Body of pancreas (tissue), 4 donors: ENCODE results near the gene RASGRF2. TPM values are rescaled to one million over a fixed set of nuclear protein-coding genes. Genes with fewer than 3 reads are reported as not detected.

Experiments
- ATAC-seq: fragments of 150-250 bp; one replicate; pipeline ENCODE4 v1.9.1; 2016
- DNase-seq, 4 donors: peaks; one replicate each; pipeline ENCODE4 v3.0.0-alpha.2; 2019
- H3K27ac ChIP-seq, 4 donors: fragments of 200-600 bp; sonication (generic); 1 replicate in 3 of 4; 2 replicates in 1 of 4; pipeline versions ENCODE4 v1.5.1 to v1.6.1; 2016 to 2019; ENCODE audit warnings: mild to moderate bottlenecking in 1 of 4, mixed read lengths in 1 of 4, moderate library complexity in 1 of 4
- H3K27me3 ChIP-seq, 2 donors: fragments of 200-600 bp; sonication (generic); one replicate each; pipeline ENCODE4 v1.6.0; 2016; ENCODE audit warnings: mild to moderate bottlenecking in 1 of 2
- H3K36me3 ChIP-seq, 2 donors: fragments of 200-600 bp; sonication (generic); replicated peaks in 1 of 2; 2 replicates each; pipeline ENCODE4 v1.5.1; 2016; ENCODE audit warnings: low read depth in 2 of 2; ENCODE audit not compliant: insufficient read depth in 1 of 2
- H3K4me1 ChIP-seq: fragments of 200-600 bp; sonication (generic); one replicate; pipeline ENCODE4 v1.6.0; 2016
- H3K4me3 ChIP-seq, 2 donors: fragments of 200-600 bp; sonication (generic); 1 replicate in 1 of 2; 2 replicates in 1 of 2; pipeline ENCODE4 v1.5.1; 2016 to 2019
- H3K9me3 ChIP-seq, 3 donors: fragments of 200-600 bp; sonication (generic); 1 replicate in 2 of 3; 2 replicates in 1 of 3; pipeline ENCODE4 v1.5.1; 2016
- POLR2A ChIP-seq, 3 donors: fragments of 450-650 bp; IDR thresholded peaks; one replicate each; pipeline ENCODE4 v1.6.1; 2016; ENCODE audit warnings: antibody characterized with exemption in 3 of 3, mild to moderate bottlenecking in 2 of 3
- WGBS, 2 donors: methylation state at CpG; one replicate each; pipeline ENCODE4 v1.1.5; 2017; 5-methylcytosine and 5-hydroxymethylcytosine counted together
- intact Hi-C: fragments of 100-400 bp; cut with DNase I; formaldehyde crosslinking; loops from one replicate; pipeline ENCODE4 v1.15.1; 2023
- total RNA-seq, 2 donors: library from RNA; depleted of rRNA; stranded (reverse); fragments of >200 nt; gene quantifications; one replicate each; pipeline ENCODE4 v1.1.0, GENCODE V29; 2016
- TF ChIP-seq, protein P1 (sequence below), 7 experiments: fragments of 450-650 bp in 4 of 7; fragments of 200-600 bp in 3 of 7; sonication (generic) in 3 of 7; IDR thresholded peaks; one replicate each; pipeline ENCODE4 v1.5.1; 2016 to 2019; ENCODE audit warnings: antibody characterized with exemption in 7 of 7

Gene RASGRF2
- total RNA-seq, 2 donors from 2014 or later, result 1.6 to 3.6 TPM

DNA sequence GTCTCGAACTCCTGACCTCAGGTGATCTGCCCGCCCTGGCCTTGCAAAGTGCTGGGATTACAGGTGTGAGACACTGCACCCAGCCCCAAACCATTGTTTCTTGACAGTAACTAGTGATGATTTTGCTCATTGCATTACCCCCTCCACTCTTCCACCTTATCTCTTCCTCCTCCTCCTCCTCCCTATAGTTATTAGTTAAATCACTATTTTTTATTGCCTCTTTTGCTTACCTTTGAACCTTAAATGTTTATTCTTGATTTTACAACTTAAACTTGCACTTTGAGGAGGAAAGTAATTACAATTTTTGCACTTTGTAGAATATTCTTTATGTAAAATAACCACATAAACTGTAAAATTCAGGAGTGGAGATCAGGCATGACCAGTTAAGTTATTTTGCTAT lies 35.7 kb downstream of the RASGRF2 start:
- TF ChIP-seq, protein P1, sequence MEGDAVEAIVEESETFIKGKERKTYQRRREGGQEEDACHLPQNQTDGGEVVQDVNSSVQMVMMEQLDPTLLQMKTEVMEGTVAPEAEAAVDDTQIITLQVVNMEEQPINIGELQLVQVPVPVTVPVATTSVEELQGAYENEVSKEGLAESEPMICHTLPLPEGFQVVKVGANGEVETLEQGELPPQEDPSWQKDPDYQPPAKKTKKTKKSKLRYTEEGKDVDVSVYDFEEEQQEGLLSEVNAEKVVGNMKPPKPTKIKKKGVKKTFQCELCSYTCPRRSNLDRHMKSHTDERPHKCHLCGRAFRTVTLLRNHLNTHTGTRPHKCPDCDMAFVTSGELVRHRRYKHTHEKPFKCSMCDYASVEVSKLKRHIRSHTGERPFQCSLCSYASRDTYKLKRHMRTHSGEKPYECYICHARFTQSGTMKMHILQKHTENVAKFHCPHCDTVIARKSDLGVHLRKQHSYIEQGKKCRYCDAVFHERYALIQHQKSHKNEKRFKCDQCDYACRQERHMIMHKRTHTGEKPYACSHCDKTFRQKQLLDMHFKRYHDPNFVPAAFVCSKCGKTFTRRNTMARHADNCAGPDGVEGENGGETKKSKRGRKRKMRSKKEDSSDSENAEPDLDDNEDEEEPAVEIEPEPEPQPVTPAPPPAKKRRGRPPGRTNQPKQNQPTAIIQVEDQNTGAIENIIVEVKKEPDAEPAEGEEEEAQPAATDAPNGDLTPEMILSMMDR (IDR thresholded peaks at IDR 0.05), result no peak
- TF ChIP-seq POLR2A (IDR thresholded peaks at IDR 0.05), result no peak
- Histone ChIP-seq H3K4me1 (no peaks in the 10 kb centered on the region), H3K36me3 (no peaks in the 10 kb centered on the region), H3K9me3 (no peaks in the 10 kb centered on the region), H3K4me3 (no peak overlapping the region), H3K27ac (no peak overlapping the region), H3K27me3 (no peaks in the 10 kb centered on the region)
- intact Hi-C loops, result no loop called here
- no peak for ATAC-seq
- no peak for DNase-seq
- WGBS, 2 donors, result 91 to 100% methylated on average over 2 of the region's 2 CpGs

DNA sequence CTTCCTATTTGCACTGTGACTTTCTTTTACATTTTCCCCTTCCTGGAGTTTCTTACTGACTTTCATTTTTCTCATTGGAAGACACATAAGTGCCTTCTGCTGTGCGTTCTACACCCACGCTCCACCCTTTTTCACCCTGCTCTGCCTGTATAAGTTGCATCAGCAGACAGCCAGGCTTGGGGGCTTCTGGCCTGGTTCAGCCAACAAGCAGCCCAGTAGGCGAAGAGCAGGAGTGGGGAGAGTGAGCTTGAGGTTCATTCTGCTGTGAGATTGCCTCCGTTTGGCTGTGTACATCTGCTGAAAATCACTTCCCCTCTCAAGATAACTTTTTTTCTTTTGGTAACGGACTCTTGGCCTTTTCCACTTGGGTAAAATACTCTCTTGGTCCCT lies 38.4 kb downstream of the RASGRF2 start:
- WGBS, 2 donors, result 49 to 67% methylated on average over 5 of the region's 5 CpGs
- H3K27me3 ChIP-seq, result no peaks in the 10 kb centered on the region
- H3K36me3 ChIP-seq, result no peaks in the 10 kb centered on the region
- DNase-seq (no peak), ATAC-seq (no peak)
- H3K27ac ChIP-seq, result no peak overlapping the region
- intact Hi-C loops, result no loop called here
- TF ChIP-seq, protein P1 (IDR thresholded peaks at IDR 0.05), result no peak
- TF ChIP-seq POLR2A (IDR thresholded peaks at IDR 0.05), result no peak
- H3K4me1 ChIP-seq, result no peaks in the 10 kb centered on the region
- H3K4me3 ChIP-seq, result no peak overlapping the region
- H3K9me3 ChIP-seq, result no peaks in the 10 kb centered on the region

DNA sequence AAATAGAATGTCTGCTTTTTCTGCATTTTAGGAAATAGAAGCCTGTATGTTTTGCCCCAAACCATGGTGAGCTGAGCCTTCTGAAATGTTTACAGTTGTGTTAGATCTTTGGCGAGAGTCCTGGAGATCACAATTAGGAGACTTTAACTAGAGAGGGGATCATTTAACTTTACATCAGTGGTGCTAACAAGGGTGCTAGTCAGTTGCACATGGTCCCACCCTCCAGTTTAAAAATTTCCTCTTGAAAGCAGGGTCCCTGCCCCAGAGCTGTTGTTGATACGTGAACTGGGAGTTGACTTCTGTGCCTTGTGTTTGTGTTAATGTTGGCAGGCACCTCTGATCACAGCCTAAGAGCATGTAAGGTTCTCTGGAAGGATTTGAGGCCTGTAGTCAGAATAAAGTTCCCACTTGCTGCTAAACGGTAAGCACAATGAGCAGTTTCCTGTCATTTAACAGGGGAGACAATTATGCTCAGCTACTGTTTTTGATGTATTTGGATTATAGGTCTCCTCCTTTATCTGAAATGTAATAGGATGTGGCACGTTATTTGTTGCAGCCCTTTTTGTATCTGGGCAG lies 43.7 kb downstream of the RASGRF2 start:
- no peak overlapping the region for H3K27ac ChIP-seq
- H3K9me3 ChIP-seq, result no peaks in the 10 kb centered on the region
- TF ChIP-seq, protein P1 (IDR thresholded peaks at IDR 0.05), result no peak
- TF ChIP-seq POLR2A (IDR thresholded peaks at IDR 0.05), result no peak
- ATAC-seq, result no peak
- H3K4me1 ChIP-seq, result no peaks in the 10 kb centered on the region
- H3K36me3 ChIP-seq, result no peaks in the 10 kb centered on the region
- intact Hi-C loops, result no loop called here
- WGBS, 2 donors, result 65 to 72% methylated on average over 4 of the region's 4 CpGs
- DNase-seq, result no peak
- H3K4me3 ChIP-seq, result no peak overlapping the region
- no peaks in the 10 kb centered on the region for H3K27me3 ChIP-seq

DNA sequence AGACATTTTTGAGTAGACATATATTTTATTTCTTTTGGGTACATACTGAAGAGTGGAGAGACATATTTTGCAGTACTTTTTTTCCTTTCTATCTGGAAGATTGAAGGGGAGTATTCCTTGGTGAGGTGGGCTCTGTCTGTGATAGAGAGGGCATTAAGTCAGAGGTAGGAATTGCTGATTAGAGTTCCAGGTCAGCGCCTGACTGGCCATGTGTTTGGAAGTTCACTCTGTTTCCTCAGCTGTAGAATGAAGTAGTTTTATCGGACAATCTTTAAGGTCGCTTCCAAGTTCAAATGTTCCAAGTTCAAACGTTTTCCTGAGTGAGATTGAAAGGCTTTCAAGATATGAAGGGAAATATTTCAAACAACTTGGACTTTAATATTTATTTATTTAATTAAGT lies 45.5 kb downstream of the RASGRF2 start:
- Histone ChIP-seq H3K27me3 (no peaks in the 10 kb centered on the region), H3K4me3 (no peak overlapping the region), H3K4me1 (no peaks in the 10 kb centered on the region), H3K9me3 (no peaks in the 10 kb centered on the region), H3K36me3 (no peaks in the 10 kb centered on the region), H3K27ac (no peak overlapping the region)
- intact Hi-C loops, result no loop called here
- DNase-seq (no peak), ATAC-seq (no peak)
- TF ChIP-seq POLR2A (IDR thresholded peaks at IDR 0.05), result no peak
- TF ChIP-seq, protein P1 (IDR thresholded peaks at IDR 0.05), result no peak
- 54 to 65% methylated on average over 4 of the region's 4 CpGs for WGBS, 2 donors

DNA sequence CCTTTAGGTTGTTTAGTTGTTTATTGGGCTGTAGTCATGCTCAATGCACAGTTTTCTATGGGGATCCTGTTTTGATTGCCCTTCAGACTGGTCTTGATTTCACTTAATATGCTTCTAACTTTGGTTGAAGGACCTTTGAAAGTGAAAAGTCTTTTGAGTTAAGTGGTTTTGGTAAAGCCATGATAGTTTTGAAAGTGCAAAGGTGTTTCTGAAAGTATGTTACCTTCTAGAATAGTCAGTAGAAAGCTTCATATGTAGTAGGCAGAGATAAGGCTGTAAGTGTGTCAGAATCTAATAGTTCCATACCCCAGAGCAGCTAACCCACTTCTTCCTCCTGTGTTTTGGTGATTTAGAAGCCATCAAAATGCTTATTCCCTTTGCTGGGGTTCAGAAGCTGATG lies 46.1 kb downstream of the RASGRF2 start:
- TF ChIP-seq, protein P1 (IDR thresholded peaks at IDR 0.05), result no peak
- H3K4me3 ChIP-seq, result no peak overlapping the region
- intact Hi-C loops, result no loop called here

More for the DNA sequence above, 46.1 kb downstream of the RASGRF2 start:
- ATAC-seq (no peak), DNase-seq (no peak)
- Histone ChIP-seq H3K9me3 (no peaks in the 10 kb centered on the region), H3K27ac (no peak overlapping the region), H3K36me3 (no peaks in the 10 kb centered on the region), H3K27me3 (no peaks in the 10 kb centered on the region), H3K4me1 (no peaks in the 10 kb centered on the region)
